K562 (cell line): ENCODE measurements around the gene MICU1. TPM values are rescaled to one million over a fixed set of nuclear protein-coding genes. Genes with fewer than 3 reads are reported as not detected.

Experiments
- ATAC-seq: fragments of 200-7000 bp; cut with Tn5 transposase; 3 replicates; pipeline ENCODE4 v1.9.1; 2020; ENCODE audit warnings: moderate library complexity
- BruUV-seq: library from RNA; stranded (reverse); fragments of 400-500 nt; replicated peaks from 2 replicates; lab custom pipeline; 2021; lab: Mats Ljungman, UMichigan
- CTCF ChIA-PET: fragments of 300-600 bp; formaldehyde crosslinking; extraction: SDS; loops from one replicate; lab custom pipeline; 2021; ENCODE audit warnings: low intra/inter-chr PET ratio; lab: Yijun Ruan, JAX
- POLR2A ChIA-PET: fragments of 300-600, 350-650 bp; sonication (Branson Sonifier 250); formaldehyde crosslinking; extraction: SDS; loops from one replicate; lab custom pipeline; 2021; ENCODE audit warnings: antibody characterized with exemption, inconsistent platforms; lab: Yijun Ruan, JAX
- DNase-seq, 4 experiments: peaks; one replicate each; pipeline versions ENCODE4 v3.0.0 to v3.0.0-alpha.2; 2011 to 2018; ENCODE audit warnings: low spot score in 3 of 4, mixed read lengths in 3 of 4; ENCODE audit errors: extremely low read depth in 1 of 4
- FAIRE-seq: peaks from 2 replicates; lab custom pipeline; 2011; peaks lifted over from hg19 to GRCh38; lab: Jason Lieb, UNC
- H2AFZ ChIP-seq: 2 replicates; pipeline ENCODE4 v1.6.0; 2011; ENCODE audit warnings: low read depth, low read length, control low read depth, inconsistent platforms
- H3K27ac ChIP-seq: fragments of 200-600 bp; 3 replicates; pipeline ENCODE4 v1.8.0; 2011; ENCODE audit warnings: low read depth, mild to moderate bottlenecking, control low read depth, inconsistent platforms, low read length, moderate library complexity, mixed read lengths; ENCODE audit errors: extremely low read depth
- H3K27me3 ChIP-seq, 2 experiments: fragments of 300-600 bp in 1 of 2; 2 replicates in 1 of 2; 3 replicates in 1 of 2; pipeline versions ENCODE4 v1.6.0 to v1.8.0; 2011; ENCODE audit warnings: inconsistent platforms in 2 of 2, low read length in 2 of 2, mild to moderate bottlenecking in 1 of 2, mixed read lengths in 1 of 2, moderate library complexity in 1 of 2; ENCODE audit not compliant: control insufficient read depth in 2 of 2, insufficient read depth in 2 of 2
- H3K36me3 ChIP-seq: fragments of 300-600 bp; 3 replicates; pipeline ENCODE4 v1.8.0; 2011; ENCODE audit warnings: mild to moderate bottlenecking, low read length, inconsistent platforms; ENCODE audit not compliant: control insufficient read depth, insufficient read depth
- H3K4me1 ChIP-seq, 2 experiments: fragments of 200-600 bp in 1 of 2; replicated peaks in 1 of 2; 2 replicates in 1 of 2; 3 replicates in 1 of 2; pipeline versions ENCODE4 v1.5.1 to v1.8.0; 2011; ENCODE audit warnings: inconsistent platforms in 2 of 2, low read length in 2 of 2, mild to moderate bottlenecking in 1 of 2, mixed read lengths in 1 of 2, moderate library complexity in 1 of 2; ENCODE audit not compliant: control insufficient read depth in 2 of 2, insufficient read depth in 2 of 2
- H3K4me2 ChIP-seq: 2 replicates; pipeline ENCODE4 v1.6.1; 2011; ENCODE audit warnings: low read length, control low read depth, inconsistent platforms, mixed read lengths; ENCODE audit not compliant: insufficient read depth
- H3K4me3 ChIP-seq: fragments of 200-600 bp; sonication (generic), shearing (Covaris generic); 2 replicates; pipeline ENCODE4 v1.5.1; 2016; ENCODE audit warnings: control low read depth, inconsistent platforms
- H3K79me2 ChIP-seq: fragments of 200-600 bp; 3 replicates; pipeline ENCODE4 v1.8.0; 2011; ENCODE audit warnings: low read length, inconsistent platforms; ENCODE audit not compliant: control insufficient read depth, insufficient read depth
- H3K9ac ChIP-seq, 2 experiments: 2 replicates each; pipeline versions ENCODE4 v1.6.0 to v1.6.1; 2011; ENCODE audit warnings: low read depth in 2 of 2, low read length in 2 of 2, control low read depth in 1 of 2, inconsistent platforms in 1 of 2, mild to moderate bottlenecking in 1 of 2, mixed read lengths in 1 of 2; ENCODE audit not compliant: insufficient read depth in 1 of 2
- H3K9me1 ChIP-seq: one replicate; pipeline ENCODE4 v1.6.0; 2011; ENCODE audit warnings: inconsistent platforms, mild to moderate bottlenecking, low read length, moderate library complexity; ENCODE audit not compliant: control insufficient read depth, insufficient read depth
- H3K9me3 ChIP-seq: replicated peaks from 2 replicates; pipeline ENCODE4 v1.5.1; 2011; ENCODE audit warnings: low read depth, low read length, inconsistent platforms; ENCODE audit not compliant: control insufficient read depth, insufficient read depth
- H4K20me1 ChIP-seq: replicated peaks from 2 replicates; pipeline ENCODE4 v1.6.1; 2011; ENCODE audit warnings: low read length, inconsistent platforms, mixed read lengths; ENCODE audit not compliant: control insufficient read depth, insufficient read depth
- CREB1 ChIP-seq, 2 experiments: sonication (generic) in 1 of 2; formaldehyde crosslinking in 1 of 2; IDR thresholded peaks; 2 replicates each; pipeline versions ENCODE4 v1.6.1 to v1.8.0; 2012 to 2022; ENCODE audit warnings: inconsistent platforms in 1 of 2, mild to moderate bottlenecking in 1 of 2, missing genetic modification reagents in 1 of 2, moderate library complexity in 1 of 2
- CREM ChIP-seq: IDR thresholded peaks from 2 replicates; pipeline ENCODE4 v1.6.1; 2014; ENCODE audit warnings: antibody characterized with exemption, low read depth
- ILF3 ChIP-seq: fragments of 450-650 bp; IDR thresholded peaks from 2 replicates; pipeline ENCODE4 v1.6.1; 2018; ENCODE audit warnings: antibody characterized with exemption, mild to moderate bottlenecking, moderate library complexity, borderline replicate concordance
- IRF2 ChIP-seq: sonication (generic); formaldehyde crosslinking; IDR thresholded peaks from 2 replicates; pipeline ENCODE4 v1.8.1; 2022; ENCODE audit warnings: mild to moderate bottlenecking, missing genetic modification reagents
- JUND ChIP-seq, 2 experiments: IDR thresholded peaks; 2 replicates in 1 of 2; 3 replicates in 1 of 2; pipeline ENCODE4 v1.6.1; 2011; ENCODE audit warnings: borderline replicate concordance in 2 of 2, low read depth in 2 of 2, low read length in 2 of 2, improper control_type of control experiment in 1 of 2, missing biosample characterization in 1 of 2, missing genetic modification characterization in 1 of 2, missing genetic modification reagents in 1 of 2
- RHOXF2B ChIP-seq: fragments of 250-450 bp; sonication (Bioruptor Pico); conservative IDR thresholded peaks from 2 replicates; pipeline ENCODE4 v1.5.1; 2021
- SMARCE1 ChIP-seq: fragments of 450-650 bp; IDR thresholded peaks from 2 replicates; pipeline ENCODE4 v1.7.1; 2016; ENCODE audit warnings: mild to moderate bottlenecking
- ZBTB8A ChIP-seq: fragments of 450-650 bp; IDR thresholded peaks from 2 replicates; pipeline ENCODE4 v1.6.1; 2018; ENCODE audit warnings: mild to moderate bottlenecking, moderate library complexity; ENCODE audit not compliant: partially characterized antibody
- ZNF165 ChIP-seq: fragments of 250-450 bp; sonication (Bioruptor Pico); IDR thresholded peaks from 2 replicates; pipeline ENCODE4 v1.4.0; 2020; ENCODE audit warnings: borderline replicate concordance
- WGBS: fragments of 100-300 bp; shearing (Covaris generic); methylation state at CpG from one replicate; pipeline ENCODE4 v1.1.6; 2016; ENCODE audit warnings: low coverage, mixed read lengths; ENCODE audit not compliant: insufficient coverage; ENCODE audit errors: missing lambda C conversion rate; 5-methylcytosine and 5-hydroxymethylcytosine counted together
- in situ Hi-C: fragments of 300-500 bp; cut with MboI; formaldehyde crosslinking; loops from 4 replicates; pipeline ENCODE4 v1.15.0; 2018; ENCODE audit warnings: inconsistent platforms, mixed read lengths
- intact Hi-C: fragments of 100-400 bp; cut with micrococcal nuclease; formaldehyde crosslinking; loops from 2 replicates; pipeline ENCODE4 v1.14.2; 2022
- polyA plus RNA-seq, 8 experiments: library from polyadenylated mRNA; depleted of rRNA in 4 of 8; stranded (reverse) in 5 of 8; unstranded in 3 of 8; fragments of >200 nt; fragmentation: Nextera tagmentation in 2 of 8; fragmentation: Illumina TruSeq in 1 of 8; extraction: Ambion mirVana in 2 of 8; extraction: Trizol in 1 of 8; gene quantifications; 2 replicates each; pipeline versions ENCODE4 v1.2.1 to v1.2.3, GENCODE V29; 2011 to 2014; ENCODE audit warnings: inconsistent platforms in 1 of 8, missing spikeins in 1 of 8
- total RNA-seq, 7 experiments: library from RNA; depleted of rRNA in 6 of 7; stranded (reverse); fragments of >200 nt in 6 of 7; fragmentation: Illumina TruSeq in 2 of 7; extraction: Trizol in 2 of 7; gene quantifications; 2 replicates each; pipeline versions ENCODE4 v1.2.1 to v1.2.3, GENCODE V29; 2011 to 2021; ENCODE audit warnings: low replicate concordance in 1 of 7
- TF ChIP-seq, protein P1 (sequence below): fragments of 250-450 bp; sonication (Bioruptor Pico); IDR thresholded peaks from 2 replicates; pipeline ENCODE4 v1.4.0; 2020; ENCODE audit warnings: borderline replicate concordance
- TF ChIP-seq, protein P2 (sequence below): fragments of 250-450 bp; sonication (Bioruptor Pico); IDR thresholded peaks from 2 replicates; pipeline ENCODE4 v1.5.1; 2021; ENCODE audit warnings: mild to moderate bottlenecking
- TF ChIP-seq, protein P3 (sequence below): sonication (generic); formaldehyde crosslinking; IDR thresholded peaks from 2 replicates; pipeline ENCODE4 v1.8.0; 2022; ENCODE audit warnings: mild to moderate bottlenecking, missing genetic modification reagents

MICU1 gene
- total and polyA plus RNA-seq, 9 of the 15 experiments (the other 6 are each of a cell fraction or from before 2014, with no cell fraction given), result 29.3 to 76.8 (median 48.4) TPM

DNA sequence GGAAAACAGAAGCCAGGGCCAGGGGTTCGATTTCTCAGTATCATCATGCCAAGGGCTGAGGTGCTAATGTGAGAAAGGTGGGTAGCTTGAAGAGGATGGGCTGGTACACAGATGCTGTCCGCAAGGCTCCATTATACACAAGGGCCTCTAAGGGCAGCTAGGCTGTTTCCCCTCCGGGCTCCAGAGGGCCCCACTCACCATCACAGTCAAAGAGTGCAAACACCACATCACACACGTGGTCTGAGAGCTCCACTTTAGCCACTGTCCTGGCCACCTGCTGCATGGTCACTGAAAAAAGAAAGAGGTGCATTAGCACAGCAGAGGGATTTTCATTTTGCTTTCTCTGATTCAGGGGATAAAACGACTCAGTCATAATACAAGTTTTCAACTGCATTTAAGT lies 250.3 kb downstream of the MICU1 start:
- CTCF ChIA-PET, result interaction anchor here (0.6 to 1.5 kb wide), 2 partner anchors 377 to 458 kb away, joined by 5 to 7 read pairs; no protein-coding TSS in a partner anchor
- Histone ChIP-seq H3K4me1 (no peaks in the 10 kb centered on the region), H3K9ac (no peak overlapping the region), H3K27ac (no peak overlapping the region), H3K4me2 (no peak overlapping the region), H4K20me1 (no peaks in the 10 kb centered on the region), H3K79me2 (no peaks in the 10 kb centered on the region), H3K9me1 (no peaks in the 10 kb centered on the region), H3K9me3 (no peaks in the 10 kb centered on the region), H2AFZ (peak overlapping the region; percentile 46; the same call in 1 of the 2 replicates), H3K4me3 (no peak overlapping the region), H3K27me3 (no peaks in the 10 kb centered on the region), H3K36me3 (peaks cover 6% of the 10 kb centered on the region; the same call in 2 of the 3 replicates)
- peak; percentile 98 for ATAC-seq
- WGBS, result 28% methylated on average over 5 of the region's 5 CpGs
- intact Hi-C loops, result loop anchor here (5.0 kb wide), 1 partner anchor 187 kb away; no protein-coding TSS in a partner anchor
- FAIRE-seq, result peak; percentile 35
- DNase-seq, result peak in 3 of 4 experiments; percentile 45 to 64 (median 51)
- in situ Hi-C loops, result no loop called here
- POLR2A ChIA-PET, result interaction anchor here (1.0 kb wide), 2 partner anchors 9 to 459 kb away, joined by 3 to 4 read pairs; no protein-coding TSS in a partner anchor
- BruUV-seq, result no TSS peak
- no peak for TF ChIP-seq ILF3
- TF ChIP-seq CREB1 (IDR thresholded peaks at IDR 0.05), result no peak
- no peak for TF ChIP-seq CREB1 (CRISPR knock-in tag; IDR thresholded peaks at IDR 0.05)
- TF ChIP-seq ZBTB8A, result no peak
- TF ChIP-seq ZNF165, result no peak
- TF ChIP-seq CREM, result 0 out of 2 replicates have a peak, but pooled peaks have one; percentile 14
- TF ChIP-seq JUND (IDR thresholded peaks at IDR 0.05; ENCODE audit: borderline replicate concordance, low read depth, low read length), result 0 out of 2 replicates have a peak, but pooled peaks have one; percentile 12
- no peak for TF ChIP-seq JUND (tag; IDR thresholded peaks at IDR 0.05; ENCODE audit: borderline replicate concordance, low read depth, low read length)
- TF ChIP-seq IRF2, result no peak
- TF ChIP-seq, protein P1, sequence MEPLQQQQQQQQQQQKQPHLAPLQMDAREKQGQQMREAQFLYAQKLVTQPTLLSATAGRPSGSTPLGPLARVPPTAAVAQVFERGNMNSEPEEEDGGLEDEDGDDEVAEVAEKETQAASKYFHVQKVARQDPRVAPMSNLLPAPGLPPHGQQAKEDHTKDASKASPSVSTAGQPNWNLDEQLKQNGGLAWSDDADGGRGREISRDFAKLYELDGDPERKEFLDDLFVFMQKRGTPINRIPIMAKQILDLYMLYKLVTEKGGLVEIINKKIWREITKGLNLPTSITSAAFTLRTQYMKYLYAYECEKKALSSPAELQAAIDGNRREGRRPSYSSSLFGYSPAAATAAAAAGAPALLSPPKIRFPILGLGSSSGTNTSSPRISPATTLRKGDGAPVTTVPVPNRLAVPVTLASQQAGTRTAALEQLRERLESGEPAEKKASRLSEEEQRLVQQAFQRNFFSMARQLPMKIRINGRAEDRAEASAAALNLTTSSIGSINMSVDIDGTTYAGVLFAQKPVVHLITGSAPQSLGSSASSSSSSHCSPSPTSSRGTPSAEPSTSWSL (CRISPR knock-in tag), result no peak
- TF ChIP-seq, protein P2, sequence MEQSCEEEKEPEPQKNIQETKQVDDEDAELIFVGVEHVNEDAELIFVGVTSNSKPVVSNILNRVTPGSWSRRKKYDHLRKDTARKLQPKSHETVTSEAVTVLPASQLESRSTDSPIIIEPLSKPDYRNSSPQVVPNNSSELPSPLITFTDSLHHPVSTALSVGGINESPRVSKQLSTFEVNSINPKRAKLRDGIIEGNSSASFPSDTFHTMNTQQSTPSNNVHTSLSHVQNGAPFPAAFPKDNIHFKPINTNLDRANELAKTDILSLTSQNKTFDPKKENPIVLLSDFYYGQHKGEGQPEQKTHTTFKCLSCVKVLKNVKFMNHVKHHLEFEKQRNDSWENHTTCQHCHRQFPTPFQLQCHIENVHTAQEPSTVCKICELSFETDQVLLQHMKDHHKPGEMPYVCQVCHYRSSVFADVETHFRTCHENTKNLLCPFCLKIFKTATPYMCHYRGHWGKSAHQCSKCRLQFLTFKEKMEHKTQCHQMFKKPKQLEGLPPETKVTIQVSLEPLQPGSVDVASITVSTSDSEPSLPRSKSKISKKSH (CRISPR knock-in tag), result no peak
- TF ChIP-seq, protein P3, sequence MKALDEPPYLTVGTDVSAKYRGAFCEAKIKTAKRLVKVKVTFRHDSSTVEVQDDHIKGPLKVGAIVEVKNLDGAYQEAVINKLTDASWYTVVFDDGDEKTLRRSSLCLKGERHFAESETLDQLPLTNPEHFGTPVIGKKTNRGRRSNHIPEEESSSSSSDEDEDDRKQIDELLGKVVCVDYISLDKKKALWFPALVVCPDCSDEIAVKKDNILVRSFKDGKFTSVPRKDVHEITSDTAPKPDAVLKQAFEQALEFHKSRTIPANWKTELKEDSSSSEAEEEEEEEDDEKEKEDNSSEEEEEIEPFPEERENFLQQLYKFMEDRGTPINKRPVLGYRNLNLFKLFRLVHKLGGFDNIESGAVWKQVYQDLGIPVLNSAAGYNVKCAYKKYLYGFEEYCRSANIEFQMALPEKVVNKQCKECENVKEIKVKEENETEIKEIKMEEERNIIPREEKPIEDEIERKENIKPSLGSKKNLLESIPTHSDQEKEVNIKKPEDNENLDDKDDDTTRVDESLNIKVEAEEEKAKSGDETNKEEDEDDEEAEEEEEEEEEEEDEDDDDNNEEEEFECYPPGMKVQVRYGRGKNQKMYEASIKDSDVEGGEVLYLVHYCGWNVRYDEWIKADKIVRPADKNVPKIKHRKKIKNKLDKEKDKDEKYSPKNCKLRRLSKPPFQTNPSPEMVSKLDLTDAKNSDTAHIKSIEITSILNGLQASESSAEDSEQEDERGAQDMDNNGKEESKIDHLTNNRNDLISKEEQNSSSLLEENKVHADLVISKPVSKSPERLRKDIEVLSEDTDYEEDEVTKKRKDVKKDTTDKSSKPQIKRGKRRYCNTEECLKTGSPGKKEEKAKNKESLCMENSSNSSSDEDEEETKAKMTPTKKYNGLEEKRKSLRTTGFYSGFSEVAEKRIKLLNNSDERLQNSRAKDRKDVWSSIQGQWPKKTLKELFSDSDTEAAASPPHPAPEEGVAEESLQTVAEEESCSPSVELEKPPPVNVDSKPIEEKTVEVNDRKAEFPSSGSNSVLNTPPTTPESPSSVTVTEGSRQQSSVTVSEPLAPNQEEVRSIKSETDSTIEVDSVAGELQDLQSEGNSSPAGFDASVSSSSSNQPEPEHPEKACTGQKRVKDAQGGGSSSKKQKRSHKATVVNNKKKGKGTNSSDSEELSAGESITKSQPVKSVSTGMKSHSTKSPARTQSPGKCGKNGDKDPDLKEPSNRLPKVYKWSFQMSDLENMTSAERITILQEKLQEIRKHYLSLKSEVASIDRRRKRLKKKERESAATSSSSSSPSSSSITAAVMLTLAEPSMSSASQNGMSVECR (CRISPR knock-in tag), result peak; percentile 25; the same call in 1 of the 2 replicates
- no peak for TF ChIP-seq SMARCE1
- TF ChIP-seq RHOXF2B, result no peak
